ENCODE measurements around the gene NPAS3.

Gene NPAS3

DNA sequence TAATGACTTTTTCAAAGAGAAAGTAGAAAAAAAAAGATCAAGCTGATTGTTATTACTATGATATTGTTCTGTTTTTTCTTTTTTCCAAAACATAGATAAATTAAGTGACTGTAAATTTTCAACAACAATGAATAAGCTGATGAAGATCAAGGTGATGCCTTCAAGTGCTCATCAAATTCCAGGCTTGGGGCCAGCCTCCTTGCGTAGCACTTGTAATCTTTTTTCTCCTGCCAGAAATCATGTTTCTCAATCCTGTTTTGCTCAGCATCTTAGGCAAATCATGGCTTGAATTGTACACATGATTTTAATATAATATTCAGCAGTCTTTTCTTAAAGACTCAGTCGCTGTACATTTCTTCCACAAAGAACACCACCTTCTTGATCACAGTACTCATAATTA, 333.2 kb downstream of the NPAS3 start:
- DNase-seq = no peak

DNA sequence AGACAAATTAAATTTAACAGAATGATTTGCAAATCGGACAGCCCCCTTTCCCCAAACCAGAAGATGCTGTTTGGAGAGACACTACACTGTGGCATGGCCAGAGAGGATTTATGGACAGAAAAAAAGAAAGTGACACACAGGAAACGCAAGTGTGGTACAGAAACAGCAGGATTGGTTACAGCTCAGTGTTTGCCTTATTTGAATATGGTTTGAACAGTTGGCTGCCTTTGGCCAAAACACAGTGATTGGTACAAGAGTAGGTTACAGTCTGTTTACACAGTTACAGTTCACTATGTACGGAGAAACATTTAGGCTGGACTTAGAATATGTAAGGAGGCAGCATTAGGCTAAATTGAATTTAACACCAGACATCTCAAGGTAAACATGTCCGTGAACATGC, 335.3 kb downstream of the NPAS3 start:
- no peak for DNase-seq

DNA sequence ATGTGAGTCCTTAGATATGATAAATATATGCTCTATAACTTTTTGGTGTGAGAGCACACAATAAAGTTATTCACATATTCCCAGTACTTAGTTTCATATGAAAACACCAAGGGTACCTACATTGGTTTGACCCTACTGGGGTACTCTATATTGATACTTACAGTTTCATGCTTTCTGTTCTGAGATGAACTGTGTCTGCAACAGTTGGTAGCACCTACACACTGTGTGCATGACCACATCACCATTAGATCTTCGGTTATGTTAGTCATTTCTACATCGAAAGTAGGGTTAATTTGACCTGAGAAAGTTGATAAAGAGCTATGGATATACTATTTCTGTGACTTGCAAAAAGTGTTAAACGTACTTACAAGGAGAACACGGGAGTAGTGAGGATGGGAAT, 337.2 kb downstream of the NPAS3 start:
- no peak for DNase-seq

DNA sequence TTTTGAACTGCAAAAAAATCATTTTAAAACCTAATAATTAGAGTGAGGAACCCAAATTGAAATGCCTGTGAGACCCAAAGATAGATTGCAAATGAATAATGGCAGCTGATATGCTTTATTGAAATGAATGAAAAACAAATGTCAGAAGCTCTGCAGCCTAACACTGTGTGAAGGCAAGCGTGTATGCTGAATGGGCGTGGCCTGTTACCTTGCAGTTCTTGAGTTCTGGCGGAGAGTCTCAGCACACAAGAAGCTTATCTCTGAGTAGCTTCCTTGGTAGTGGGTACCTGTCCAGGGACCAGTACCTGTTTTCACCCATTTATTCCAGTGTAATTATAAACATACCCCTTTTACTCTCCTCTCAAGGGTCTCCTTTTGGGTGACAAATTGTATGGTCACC, 341.2 kb downstream of the NPAS3 start:
- no peak for DNase-seq

DNA sequence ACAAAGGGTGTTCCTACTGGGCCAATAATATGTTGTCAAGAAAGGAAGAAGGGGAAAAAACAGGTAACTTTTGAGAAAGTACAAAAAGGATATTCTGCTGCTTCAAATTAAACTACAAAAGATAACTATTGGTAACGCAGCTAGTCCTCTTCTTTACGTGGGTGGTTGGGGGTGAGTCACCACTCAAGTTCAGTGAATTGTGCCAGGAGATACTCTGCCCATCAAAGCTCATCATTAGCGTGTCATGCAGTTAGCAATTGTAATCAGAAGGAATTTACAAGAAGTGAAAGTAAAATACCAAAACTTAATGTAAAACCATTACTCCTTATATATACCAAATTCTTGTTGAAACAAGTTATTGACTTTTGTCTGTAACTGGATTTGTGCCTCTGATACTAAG, 342.0 kb downstream of the NPAS3 start:
- DNase-seq = no peak

DNA sequence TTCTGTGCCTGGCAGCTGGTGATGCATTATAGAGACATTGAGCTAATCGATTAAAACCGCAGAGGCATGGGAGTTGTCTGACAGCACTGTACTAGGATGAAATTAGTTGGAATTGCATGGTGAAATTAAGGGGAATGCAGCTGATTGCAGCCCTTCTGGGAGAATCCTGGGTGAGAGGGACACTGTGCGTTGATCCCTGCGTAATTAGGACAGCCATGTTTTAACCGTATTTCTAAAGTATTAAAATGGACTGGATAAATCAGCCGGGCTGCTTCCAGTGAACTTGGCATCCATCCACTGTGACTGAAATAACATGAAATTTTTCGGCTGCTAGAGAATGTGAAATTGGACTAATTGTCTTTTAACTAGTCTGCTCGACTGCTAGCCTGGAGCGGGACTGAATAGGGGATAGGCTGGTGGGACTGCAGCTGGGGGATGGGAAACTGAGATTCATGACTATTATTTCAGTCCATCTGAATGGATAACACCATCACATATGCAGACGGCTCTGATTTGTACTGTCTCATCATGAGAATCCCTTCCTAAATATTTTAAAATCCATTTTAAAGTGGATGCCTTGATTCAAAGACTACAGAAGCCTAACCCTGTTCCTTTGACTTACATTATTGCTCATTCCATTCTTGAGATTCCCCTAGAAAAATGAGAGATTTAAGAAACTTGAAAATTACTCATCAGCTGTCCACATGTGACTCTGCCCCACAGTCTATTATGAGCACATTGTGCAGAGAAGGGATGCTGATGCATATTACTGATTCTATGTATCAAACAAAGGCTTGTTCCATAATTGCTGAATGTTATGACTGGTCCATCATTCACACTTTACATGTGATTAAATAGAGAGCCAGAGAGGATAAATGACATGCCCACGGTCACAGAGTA, 343.9 kb downstream of the NPAS3 start:
- no peak for DNase-seq

DNA sequence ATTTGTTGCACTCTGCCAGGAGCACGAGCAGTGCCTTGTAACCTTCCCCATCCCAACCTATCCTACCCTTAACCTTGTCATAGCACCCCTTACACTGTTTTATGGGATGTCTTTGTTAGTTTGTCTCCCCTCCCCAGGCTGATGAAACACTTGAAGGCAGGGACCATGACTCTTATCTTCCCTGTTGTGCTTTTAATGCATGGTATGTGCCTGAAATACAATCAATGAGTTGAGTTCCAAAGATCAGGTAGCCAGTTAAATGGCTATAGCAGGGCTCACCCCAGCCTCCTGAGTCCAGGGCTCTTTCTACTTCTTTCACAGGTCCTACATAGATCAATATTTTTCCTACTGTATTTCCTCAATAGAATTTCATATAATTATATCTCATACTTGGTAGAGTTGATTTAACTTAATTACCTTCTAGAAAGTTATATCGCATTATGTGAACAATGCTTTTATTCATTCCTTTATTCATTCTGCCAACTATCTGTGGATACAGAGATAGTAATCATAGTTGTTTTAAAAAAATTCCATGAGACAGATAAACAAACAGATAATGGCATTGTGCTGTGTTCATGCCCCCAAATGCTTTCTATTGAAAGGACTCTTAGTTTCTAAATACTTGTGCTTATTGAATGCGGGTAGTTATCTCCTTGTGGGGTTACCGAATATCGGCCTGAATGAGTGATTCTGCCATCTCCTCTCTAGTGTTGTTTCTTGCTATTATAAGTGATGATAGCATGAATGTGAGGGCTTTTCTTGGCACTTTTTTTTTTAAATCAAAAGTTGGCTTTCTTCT, 347.4 kb downstream of the NPAS3 start:
- no peak for DNase-seq

DNA sequence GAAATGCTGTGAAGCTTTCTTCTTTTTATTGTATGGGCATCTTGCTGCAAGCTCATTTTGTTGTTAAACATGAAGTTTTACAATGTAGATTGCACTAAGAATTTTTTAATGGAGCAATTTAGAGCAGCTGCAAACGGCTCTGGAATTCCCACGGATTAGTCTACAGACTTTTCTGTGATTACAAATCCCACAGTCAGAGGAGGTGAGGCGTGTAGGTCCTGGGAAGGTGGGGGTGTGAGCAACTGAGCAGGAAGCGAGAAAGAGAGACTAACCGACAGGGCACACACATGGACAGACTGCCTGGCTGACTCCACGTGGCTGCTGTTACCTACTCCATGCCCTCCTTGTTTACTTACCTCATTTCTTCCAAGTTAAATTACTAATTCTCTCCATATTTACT, 348.5 kb downstream of the NPAS3 start:
- DNase-seq = no peak

DNA sequence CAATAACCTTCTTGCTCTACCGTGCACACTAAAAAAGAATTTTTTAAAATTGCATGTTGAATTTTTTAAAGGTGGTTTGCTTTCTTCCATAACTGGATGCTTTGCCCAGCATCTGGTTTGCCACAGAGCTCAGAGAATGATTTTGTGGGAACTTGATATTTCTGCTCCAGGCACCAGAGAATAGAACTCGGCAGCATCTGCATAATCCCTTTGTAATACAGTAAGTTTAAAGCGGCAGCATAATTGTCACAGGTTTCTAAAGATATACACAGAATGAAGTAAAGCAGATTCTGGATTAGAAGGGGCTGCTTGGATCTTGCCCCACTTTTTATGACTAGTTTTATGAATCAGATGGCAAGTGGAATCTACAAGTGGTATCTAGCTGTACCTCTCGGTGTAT, 352.0 kb downstream of the NPAS3 start:
- no peak for DNase-seq

DNA sequence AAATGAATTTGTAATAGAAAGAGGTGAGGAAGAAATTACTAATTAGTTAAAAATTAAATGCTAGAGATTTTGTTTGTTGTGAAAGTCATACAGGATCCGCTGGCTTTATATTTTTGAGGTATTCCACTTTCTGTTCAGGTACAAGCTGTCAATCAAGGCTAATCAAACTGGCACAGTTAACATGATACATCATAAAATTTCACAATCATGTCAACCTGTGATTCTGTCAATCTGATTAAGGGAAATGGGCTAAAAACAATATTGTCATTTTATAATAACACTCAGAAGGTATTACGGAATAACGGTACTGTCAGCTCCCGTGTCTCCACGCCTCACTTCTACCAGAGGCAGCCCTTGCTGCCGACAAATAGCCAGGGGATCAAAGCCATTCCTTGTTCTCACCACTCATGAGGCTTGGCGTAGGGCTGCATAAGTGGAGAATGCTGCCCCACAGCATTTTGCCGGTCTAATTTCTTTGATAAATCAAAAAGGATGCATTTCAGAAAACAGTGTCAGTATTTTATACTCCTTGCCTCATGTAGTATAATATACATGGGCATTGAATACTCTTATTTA, 352.9 kb downstream of the NPAS3 start:
- DNase-seq = no peak

DNA sequence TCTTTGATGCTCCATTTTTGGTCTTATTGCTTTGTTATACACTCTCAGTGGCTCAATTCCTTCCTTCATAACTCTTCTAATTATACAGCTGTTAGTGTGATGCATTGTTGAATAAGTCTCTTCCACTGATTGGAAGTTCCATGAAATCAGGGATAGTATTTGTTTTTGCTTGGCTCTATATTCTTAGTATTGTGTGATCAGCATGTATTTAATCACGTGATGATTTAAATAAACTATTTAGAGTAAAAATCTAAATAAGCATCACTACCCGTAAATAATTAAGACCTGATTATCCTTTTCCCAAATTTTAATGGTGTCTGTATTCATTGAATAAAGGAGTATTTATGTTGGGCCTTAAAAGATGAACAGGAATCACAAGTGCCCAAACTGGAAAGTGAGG, 355.7 kb downstream of the NPAS3 start:
- DNase-seq = no peak

DNA sequence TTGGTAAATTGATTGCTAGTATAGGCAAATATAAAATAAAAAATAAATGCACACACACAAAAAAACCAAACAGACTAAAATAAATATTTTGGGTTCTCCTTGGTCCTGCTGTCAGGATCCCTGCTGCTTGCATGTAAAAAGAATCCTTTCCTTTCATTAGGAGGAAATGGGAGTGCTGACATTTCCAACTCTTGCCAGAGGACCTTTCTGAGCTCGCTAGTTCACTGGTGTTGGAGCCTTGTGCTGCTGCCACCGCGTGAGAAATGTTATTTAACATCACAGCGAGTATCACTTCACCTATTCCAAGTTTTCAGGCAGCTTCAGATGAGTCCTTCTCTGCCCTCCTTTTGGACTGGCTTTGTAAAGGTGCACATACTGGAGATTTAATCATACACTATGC, 358.9 kb downstream of the NPAS3 start:
- DNase-seq = no peak

DNA sequence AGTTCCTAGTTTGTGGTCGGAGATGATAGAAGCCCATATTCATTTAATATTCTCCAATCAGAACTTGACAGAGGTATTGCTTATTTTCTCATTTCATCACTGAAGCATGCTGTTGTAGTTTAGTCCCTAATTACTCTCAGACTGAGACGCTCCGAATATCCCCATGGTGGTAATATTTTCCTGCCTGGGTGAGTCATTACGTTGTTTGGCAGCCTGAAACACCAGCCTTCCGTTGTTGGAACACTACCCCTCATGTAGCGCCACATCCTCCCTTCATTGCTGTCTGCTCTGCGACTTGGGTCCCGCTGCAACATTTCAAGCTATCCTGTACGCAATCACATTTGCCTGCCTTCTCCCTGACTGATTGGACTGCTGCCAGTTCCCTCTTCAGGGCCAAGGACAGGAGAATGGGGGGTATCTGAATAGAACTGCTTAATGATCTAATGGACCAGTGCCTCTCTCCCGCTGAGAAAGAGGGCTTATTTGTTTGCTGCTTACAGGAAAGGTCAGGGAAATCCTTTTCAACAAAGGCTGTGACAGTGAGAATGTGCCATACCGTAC, 369.1 kb downstream of the NPAS3 start:
- no peak for DNase-seq

DNA sequence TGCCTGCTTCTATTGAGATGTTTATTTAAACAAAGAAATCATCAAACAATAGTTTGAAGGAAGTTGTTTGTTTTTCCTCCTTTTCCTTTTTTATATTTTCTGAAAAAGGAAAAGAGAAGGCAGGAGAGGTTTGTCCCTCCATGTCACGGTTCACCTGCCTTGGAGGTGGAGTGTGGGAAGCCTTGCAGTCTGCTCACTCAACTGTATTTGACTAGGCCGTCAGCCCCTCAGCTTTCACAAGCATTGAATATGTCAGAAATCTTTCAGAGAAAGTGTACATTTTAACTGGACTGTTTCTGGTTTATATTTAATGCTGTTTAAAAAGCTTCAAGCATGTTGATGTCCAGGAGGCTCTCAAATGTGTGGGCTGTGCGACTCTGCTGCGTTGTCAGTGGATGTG, 370.4 kb downstream of the NPAS3 start:
- no peak for DNase-seq

DNA sequence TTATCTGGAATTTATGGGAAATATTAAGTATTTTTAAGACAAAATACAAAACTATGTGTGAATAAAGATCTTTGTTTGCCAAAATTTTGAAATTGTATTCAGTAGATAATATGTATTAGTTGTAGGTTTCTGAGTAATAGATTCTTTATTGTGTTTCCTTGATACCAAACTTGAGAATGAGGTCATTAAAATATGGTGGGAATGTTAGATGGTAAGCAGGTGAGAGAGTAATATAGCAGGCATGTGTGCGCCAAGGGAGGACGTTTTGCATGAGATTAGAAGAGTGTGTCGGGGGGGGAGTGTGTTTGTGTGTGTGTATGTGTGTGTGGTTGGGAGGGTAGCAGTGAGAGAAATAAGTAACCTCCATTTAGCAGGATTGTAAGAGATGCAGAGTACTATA, 376.5 kb downstream of the NPAS3 start:
- DNase-seq = no peak

DNA sequence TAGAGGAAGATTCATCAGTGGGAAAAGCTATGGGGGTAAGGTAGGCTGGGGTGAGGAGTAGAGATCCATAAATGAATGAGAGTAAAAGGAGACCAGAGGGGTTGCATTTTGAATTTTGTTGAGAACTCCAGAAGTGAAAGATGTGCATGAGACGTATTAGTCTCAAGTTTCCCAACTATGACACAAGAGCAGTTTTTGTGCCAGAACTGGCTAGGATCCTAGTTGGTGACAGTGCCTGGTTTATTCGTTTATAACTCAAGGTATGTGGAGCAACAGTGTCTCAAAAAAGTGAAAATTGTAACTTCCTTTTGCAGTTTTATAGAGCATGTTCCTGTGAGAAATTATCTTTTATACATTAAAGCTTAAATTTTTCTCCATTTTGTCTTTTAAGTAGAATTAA, 377.0 kb downstream of the NPAS3 start:
- DNase-seq = no peak

DNA sequence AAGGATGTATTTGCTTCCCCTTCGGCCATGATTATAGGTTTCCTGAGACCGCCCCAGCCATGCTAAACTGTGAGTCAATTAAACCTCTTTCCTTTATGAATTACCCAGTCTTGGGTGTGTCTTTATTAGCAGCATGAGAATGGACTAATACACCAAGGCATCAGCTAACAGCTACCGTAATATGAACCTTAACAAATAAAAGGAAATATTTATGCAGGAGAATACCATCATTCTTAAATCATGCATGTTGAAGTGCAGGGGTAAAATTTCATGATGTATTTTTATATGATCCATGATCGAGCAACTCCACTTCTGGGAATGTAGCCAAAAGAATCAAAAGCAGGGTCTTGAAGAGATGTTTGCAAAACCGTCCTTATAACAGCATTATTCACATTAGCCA, 379.0 kb downstream of the NPAS3 start:
- no peak for DNase-seq

DNA sequence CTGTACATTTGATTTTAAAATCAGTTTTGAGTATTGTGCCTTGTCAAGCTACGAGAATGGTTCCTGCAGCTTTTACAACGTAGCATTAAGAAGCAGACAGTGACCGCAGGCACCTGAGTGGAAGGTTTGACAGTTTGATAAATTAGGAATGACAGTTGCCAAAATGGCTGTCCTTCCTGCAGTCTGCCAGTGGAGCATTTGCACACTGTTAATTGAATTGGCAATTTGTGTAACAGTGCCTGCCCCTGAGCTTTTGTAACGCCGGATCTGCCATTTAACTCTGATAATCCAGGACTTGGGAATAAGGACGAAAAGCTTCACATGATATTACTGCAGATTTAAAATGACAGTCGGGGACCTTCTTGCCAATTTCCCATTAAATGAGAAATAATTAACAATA, 385.3 kb downstream of the NPAS3 start:
- no peak for DNase-seq

DNA sequence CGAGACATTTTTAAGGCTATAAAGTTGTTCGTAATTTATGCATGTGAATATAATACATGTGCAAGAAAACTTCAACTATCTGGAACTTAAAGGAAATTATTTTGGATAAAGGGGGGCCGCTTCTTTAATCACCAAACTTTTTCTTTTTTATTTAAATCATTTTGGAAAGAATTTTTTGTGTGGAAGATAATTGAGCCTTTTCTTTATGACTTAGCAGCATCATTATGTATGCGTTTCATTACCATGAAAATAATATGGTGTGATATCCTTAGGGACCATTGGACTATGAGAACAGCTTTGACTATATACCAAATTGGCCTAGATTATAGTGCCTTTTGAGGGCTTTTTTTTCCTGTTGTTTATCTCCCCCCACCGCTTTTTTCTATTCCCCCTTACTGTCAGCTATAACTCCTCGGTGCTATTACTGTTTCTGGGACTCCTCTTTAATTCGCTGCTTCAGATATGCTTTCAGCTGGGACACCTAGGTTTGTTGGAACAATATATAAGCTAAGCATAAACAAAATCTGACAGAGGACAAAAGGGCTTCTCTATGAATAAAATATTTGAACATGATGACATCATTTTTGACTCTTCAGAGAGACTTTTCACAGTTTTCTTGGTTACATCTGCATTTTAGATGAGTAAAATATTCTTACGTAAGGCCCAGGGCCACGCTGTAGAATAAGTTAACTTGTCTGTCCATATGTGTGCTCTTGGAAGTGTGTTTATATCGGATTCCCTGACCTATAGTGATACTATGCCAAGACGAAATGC, 392.7 kb downstream of the NPAS3 start:
- DNase-seq = no peak

DNA sequence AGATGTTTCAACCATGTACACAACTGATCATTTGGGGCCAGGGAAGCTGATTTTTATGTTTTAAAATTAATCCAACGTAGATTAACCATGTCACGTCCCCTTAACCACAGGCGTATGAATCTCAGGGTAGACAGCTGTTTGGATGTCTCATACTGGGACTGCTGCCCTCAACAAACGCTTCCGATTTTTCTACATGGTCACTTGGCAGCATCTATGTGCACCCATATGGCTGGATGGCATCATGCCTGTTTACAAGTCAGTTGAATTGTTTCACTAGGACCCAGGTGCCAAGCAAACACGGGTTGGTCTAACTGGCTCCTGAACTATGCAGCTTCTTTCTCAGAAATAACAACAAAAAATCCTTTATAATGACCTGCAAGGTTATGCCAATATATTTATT, 393.8 kb downstream of the NPAS3 start:
- DNase-seq = no peak

DNA sequence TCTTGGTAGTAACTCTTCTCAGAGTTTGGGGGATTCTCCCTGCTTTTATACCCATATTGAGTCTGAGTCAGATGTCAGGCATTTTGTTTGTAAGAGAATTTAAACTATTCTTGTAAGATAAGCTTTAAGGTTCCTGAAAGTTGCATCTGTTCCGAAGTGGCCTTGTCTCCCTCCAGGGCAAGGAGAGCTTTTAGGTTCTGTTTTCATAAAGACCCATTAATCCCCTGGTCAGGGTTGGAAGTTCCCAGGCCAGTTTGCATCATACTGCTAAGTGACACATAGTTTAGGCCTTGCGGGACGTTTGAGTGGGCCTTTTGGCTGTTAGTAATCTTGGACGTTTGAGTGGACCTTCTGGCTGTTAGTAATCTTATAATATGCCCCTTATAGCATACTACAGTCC, 396.7 kb downstream of the NPAS3 start:
- DNase-seq = no peak

DNA sequence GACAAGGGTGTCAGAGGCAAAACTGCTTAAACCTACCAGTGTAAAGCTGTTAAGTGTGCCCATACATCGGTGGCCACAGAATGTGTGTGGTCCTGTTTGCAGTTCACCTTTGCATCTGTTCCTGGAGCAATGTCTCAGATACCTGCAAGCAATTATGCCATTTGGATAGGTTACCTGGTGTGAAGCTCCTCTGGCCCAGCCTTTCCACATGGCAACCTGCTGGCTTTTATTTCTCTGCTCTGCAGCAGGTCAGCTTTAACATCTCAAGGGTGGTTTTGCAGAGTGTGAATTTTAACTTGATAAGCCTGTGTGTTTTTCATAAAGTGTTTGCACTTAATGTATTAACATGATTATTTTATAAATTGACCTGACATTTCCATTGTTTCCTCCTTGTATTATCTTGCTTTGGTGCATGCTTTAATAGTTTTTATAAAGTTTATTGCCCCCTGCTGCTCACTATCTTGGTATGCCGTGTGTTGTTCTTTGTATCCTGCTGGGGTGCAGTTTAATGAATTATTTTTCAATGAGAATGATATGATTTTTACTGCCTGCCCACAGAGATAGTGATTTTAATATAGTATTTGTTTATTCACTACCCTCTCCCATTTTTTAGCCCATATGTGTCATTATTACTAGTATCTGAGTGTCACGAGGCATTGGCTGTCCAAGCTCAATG, 403.8 kb downstream of the NPAS3 start:
- DNase-seq = no peak
